Activated T-cell treated with anti-CD3 and anti-CD28 coated beads, Interleukin-2, amount 50 U/mL, for 4 hours (primary cell): ENCODE data around the gene BOD1L1. TPM values are rescaled to one million over a fixed set of nuclear protein-coding genes. Genes with fewer than 3 reads are reported as not detected.

ENCODE experiments used
- ATAC-seq, 2 donors: fragments of 200-7000 bp; cut with Tn5 transposase; one replicate each; pipeline ENCODE4 v1.10.0; 2021
- DNase-seq: peaks from one replicate; pipeline ENCODE4 v3.0.0-alpha.2; 2020
- H3K27me3 Mint-ChIP-seq: one replicate; pipeline ENCODE4 v1.8.0; 2021; ENCODE audit warnings: low read depth, mixed read lengths
- H3K36me3 Mint-ChIP-seq: one replicate; pipeline ENCODE4 v1.8.0; 2022; ENCODE audit warnings: mixed read lengths; ENCODE audit not compliant: insufficient read depth
- H3K4me1 Mint-ChIP-seq: one replicate; pipeline ENCODE4 v1.8.0; 2021; ENCODE audit warnings: low read depth, mixed read lengths
- H3K4me3 Mint-ChIP-seq: one replicate; pipeline ENCODE4 v1.8.0; 2021; ENCODE audit warnings: mild to moderate bottlenecking, moderate library complexity, mixed read lengths
- H3K9me3 Mint-ChIP-seq: one replicate; pipeline ENCODE4 v1.8.0; 2021; ENCODE audit warnings: mixed read lengths
- total RNA-seq, 3 donors: library from RNA; stranded (reverse); gene quantifications; one replicate each; pipeline ENCODE4 v1.2.1, GENCODE V29; 2021

Gene BOD1L1
- total RNA-seq, 3 donors from 2014 or later: 28.7 to 34.1 (median 32.5) TPM

- Mint-ChIP-seq H3K27me3 (peaks cover 37% of the 10 kb centered on the region), H3K36me3 (no peaks in the 10 kb centered on the region), H3K4me3 (no peak overlapping the region), H3K4me1 (no peaks in the 10 kb centered on the region), H3K9me3 (no peaks in the 10 kb centered on the region)
- DNase-seq (no peak), ATAC-seq (no peak)
These were observed 13.6 kb upstream of the BOD1L1 start for GRCh38 chr4:13641084-13641483.

- Mint-ChIP-seq H3K27me3 (peaks cover 40% of the 10 kb centered on the region), H3K36me3 (no peaks in the 10 kb centered on the region), H3K4me3 (no peak overlapping the region), H3K9me3 (no peaks in the 10 kb centered on the region), H3K4me1 (no peaks in the 10 kb centered on the region)
- DNase-seq (no peak), ATAC-seq (no peak)
These were observed 12.8 kb upstream of the BOD1L1 start for GRCh38 chr4:13640149-13640940.

GRCh38 chr4:13635286-13635799, 7.8 kb upstream of the BOD1L1 start:
- DNase-seq (no peak), ATAC-seq (no peak)
- H3K4me1 Mint-ChIP-seq: no peaks in the 10 kb centered on the region
- no peak overlapping the region for H3K4me3 Mint-ChIP-seq
- peaks cover 25% of the 10 kb centered on the region for H3K27me3 Mint-ChIP-seq
- H3K36me3 Mint-ChIP-seq: no peaks in the 10 kb centered on the region
- no peaks in the 10 kb centered on the region for H3K9me3 Mint-ChIP-seq

GRCh38 chr4:13633671-13634070, 6.1 kb upstream of the BOD1L1 start:
- no peak overlapping the region for H3K4me3 Mint-ChIP-seq
- no peaks in the 10 kb centered on the region for H3K36me3 Mint-ChIP-seq
- H3K27me3 Mint-ChIP-seq: peaks cover 12% of the 10 kb centered on the region
- H3K9me3 Mint-ChIP-seq: no peaks in the 10 kb centered on the region
- H3K4me1 Mint-ChIP-seq: peaks cover under 1% of the 10 kb centered on the region
- DNase-seq (no peak), ATAC-seq (no peak)

GRCh38 chr4:13627178-13627605, 333 bp downstream of the BOD1L1 start:
- Mint-ChIP-seq H3K9me3 (no peaks in the 10 kb centered on the region), H3K36me3 (peaks cover 7% of the 10 kb centered on the region), H3K27me3 (peaks cover 2% of the 10 kb centered on the region), H3K4me1 (peaks cover 50% of the 10 kb centered on the region), H3K4me3 (peak overlapping the region; percentile 84)
- DNase-seq (no peak), ATAC-seq (peak; percentile 54 to 57)

GRCh38 chr4:13626492-13627177, 890 bp downstream of the BOD1L1 start:
- DNase-seq (no peak), ATAC-seq (no peak)
- no peaks in the 10 kb centered on the region for H3K27me3 Mint-ChIP-seq
- peaks cover 53% of the 10 kb centered on the region for H3K4me1 Mint-ChIP-seq
- no peaks in the 10 kb centered on the region for H3K9me3 Mint-ChIP-seq
- peaks cover 7% of the 10 kb centered on the region for H3K36me3 Mint-ChIP-seq
- H3K4me3 Mint-ChIP-seq: peak overlapping the region; percentile 81

- DNase-seq: no peak
- H3K4me1 Mint-ChIP-seq: peaks cover 51% of the 10 kb centered on the region
- ATAC-seq: no peak
- no peaks in the 10 kb centered on the region for H3K27me3 Mint-ChIP-seq
- no peaks in the 10 kb centered on the region for H3K9me3 Mint-ChIP-seq
- H3K36me3 Mint-ChIP-seq: peaks cover 35% of the 10 kb centered on the region
- no peak overlapping the region for H3K4me3 Mint-ChIP-seq
These were observed 9.2 kb downstream of the BOD1L1 start for GRCh38 chr4:13618212-13618806.

- Mint-ChIP-seq H3K27me3 (no peaks in the 10 kb centered on the region), H3K9me3 (no peaks in the 10 kb centered on the region), H3K36me3 (peaks cover 38% of the 10 kb centered on the region), H3K4me3 (no peak overlapping the region), H3K4me1 (peaks cover 46% of the 10 kb centered on the region)
- DNase-seq (no peak), ATAC-seq (no peak)
These were observed 9.7 kb downstream of the BOD1L1 start for GRCh38 chr4:13617801-13618200.

- peaks cover 47% of the 10 kb centered on the region for H3K36me3 Mint-ChIP-seq
These were observed 10.9 kb downstream of the BOD1L1 start for GRCh38 chr4:13616597-13616996.

GRCh38 chr4:13615161-13615560, 12.4 kb downstream of the BOD1L1 start:
- H3K9me3 Mint-ChIP-seq: no peaks in the 10 kb centered on the region
- peaks cover 30% of the 10 kb centered on the region for H3K4me1 Mint-ChIP-seq
- DNase-seq (no peak), ATAC-seq (no peak)
- H3K4me3 Mint-ChIP-seq: no peak overlapping the region
- peaks cover 59% of the 10 kb centered on the region for H3K36me3 Mint-ChIP-seq
- no peaks in the 10 kb centered on the region for H3K27me3 Mint-ChIP-seq

More at GRCh38 chr4:13616597-13616996, 10.9 kb downstream of the BOD1L1 start:
- H3K4me1 Mint-ChIP-seq: peaks cover 39% of the 10 kb centered on the region
- ATAC-seq (no peak), DNase-seq (no peak)
- H3K27me3 Mint-ChIP-seq: no peaks in the 10 kb centered on the region
- H3K9me3 Mint-ChIP-seq: no peaks in the 10 kb centered on the region
- no peak overlapping the region for H3K4me3 Mint-ChIP-seq

- H3K4me3 Mint-ChIP-seq: no peak overlapping the region
- DNase-seq: no peak
- peaks cover 25% of the 10 kb centered on the region for H3K4me1 Mint-ChIP-seq
- H3K9me3 Mint-ChIP-seq: no peaks in the 10 kb centered on the region
- no peaks in the 10 kb centered on the region for H3K27me3 Mint-ChIP-seq
- H3K36me3 Mint-ChIP-seq: peaks cover 66% of the 10 kb centered on the region
- no peak for ATAC-seq
These were observed 15.0 kb downstream of the BOD1L1 start for GRCh38 chr4:13612569-13612968.

- peaks cover 19% of the 10 kb centered on the region for H3K4me1 Mint-ChIP-seq
- no peaks in the 10 kb centered on the region for H3K9me3 Mint-ChIP-seq
- H3K4me3 Mint-ChIP-seq: no peak overlapping the region
- no peaks in the 10 kb centered on the region for H3K27me3 Mint-ChIP-seq
- DNase-seq: no peak
- ATAC-seq: no peak
- peaks cover 69% of the 10 kb centered on the region for H3K36me3 Mint-ChIP-seq
These were observed 16.2 kb downstream of the BOD1L1 start for GRCh38 chr4:13611283-13611842.

- Mint-ChIP-seq H3K9me3 (no peaks in the 10 kb centered on the region), H3K4me1 (peaks cover 6% of the 10 kb centered on the region), H3K4me3 (no peak overlapping the region), H3K36me3 (peaks cover 72% of the 10 kb centered on the region), H3K27me3 (no peaks in the 10 kb centered on the region)
- ATAC-seq: no peak
- DNase-seq: no peak
These were observed 22.2 kb downstream of the BOD1L1 start for GRCh38 chr4:13605330-13605729.

GRCh38 chr4:13601848-13602247, 25.7 kb downstream of the BOD1L1 start:
- Mint-ChIP-seq H3K4me1 (peaks cover 6% of the 10 kb centered on the region), H3K9me3 (no peaks in the 10 kb centered on the region), H3K36me3 (peaks cover 63% of the 10 kb centered on the region), H3K27me3 (no peaks in the 10 kb centered on the region), H3K4me3 (no peak overlapping the region)
- ATAC-seq: no peak
- DNase-seq: no peak
